GM23338 (cell line): ENCODE results near the gene ATG4B. TPM values are rescaled to one million over a fixed set of nuclear protein-coding genes. Genes with fewer than 3 reads are reported as not detected.
A peak's percentile ranks its signal among the peaks of the same experiment; 100 is the strongest.

Source experiments
- ATAC-seq: fragments of 200-7000 bp; cut with Tn5 transposase; 3 replicates; pipeline ENCODE4 v1.9.1; 2020
- DNase-seq: peaks from one replicate; pipeline ENCODE4 v3.0.0-alpha.2; 2015; ENCODE audit warnings: low spot score
- H2AFZ ChIP-seq: fragments of 200-600 bp; sonication (generic); 2 replicates; pipeline ENCODE4 v1.8.0; 2016; ENCODE audit warnings: antibody characterized with exemption, mild to moderate bottlenecking, moderate library complexity
- H3F3A ChIP-seq: fragments of 200-600 bp; sonication (generic); replicated peaks from 2 replicates; pipeline ENCODE4 v1.8.0; 2017; ENCODE audit warnings: antibody characterized with exemption, mixed run types, low read depth
- H3K27ac ChIP-seq: fragments of 200-600 bp; sonication (generic); 2 replicates; pipeline ENCODE4 v1.6.1; 2016; ENCODE audit warnings: low read depth
- H3K27me3 ChIP-seq: fragments of 200-600 bp; sonication (generic); 2 replicates; pipeline ENCODE4 v1.8.0; 2016; ENCODE audit warnings: mild to moderate bottlenecking, mixed run types, moderate library complexity; ENCODE audit not compliant: insufficient read depth
- H3K36me3 ChIP-seq: fragments of 200-600 bp; sonication (generic); 2 replicates; pipeline ENCODE4 v1.8.0; 2016; ENCODE audit warnings: mild to moderate bottlenecking; ENCODE audit not compliant: insufficient read depth
- H3K4me1 ChIP-seq: fragments of 200-600 bp; sonication (generic); 2 replicates; pipeline ENCODE4 v1.8.0; 2016; ENCODE audit warnings: mild to moderate bottlenecking, moderate library complexity; ENCODE audit not compliant: insufficient read depth
- H3K4me2 ChIP-seq: fragments of 200-600 bp; sonication (generic); 2 replicates; pipeline ENCODE4 v1.7.1; 2017; ENCODE audit warnings: mixed run types
- H3K4me3 ChIP-seq: fragments of 200-600 bp; sonication (generic); 2 replicates; pipeline ENCODE4 v1.6.1; 2016; ENCODE audit warnings: mixed run types
- H3K79me2 ChIP-seq: fragments of 200-600 bp; sonication (generic); replicated peaks from 2 replicates; pipeline ENCODE4 v1.8.0; 2017; ENCODE audit warnings: mild to moderate bottlenecking; ENCODE audit not compliant: insufficient read depth
- H3K9me2 ChIP-seq: fragments of 200-600 bp; sonication (generic); 2 replicates; pipeline ENCODE4 v1.8.0; 2017; ENCODE audit not compliant: insufficient read depth
- H4K20me1 ChIP-seq: fragments of 200-600 bp; sonication (generic); replicated peaks from 2 replicates; pipeline ENCODE4 v1.8.0; 2017; ENCODE audit warnings: mild to moderate bottlenecking; ENCODE audit not compliant: insufficient read depth
- H3K27ac Mint-ChIP-seq: 2 replicates; pipeline ENCODE4 v1.8.0; 2020; ENCODE audit warnings: inconsistent platforms, mild to moderate bottlenecking, moderate library complexity, mixed read lengths
- H3K27me3 Mint-ChIP-seq: 3 replicates; pipeline ENCODE4 v1.8.0; 2022; ENCODE audit warnings: low read depth, mild to moderate bottlenecking, moderate library complexity, mixed read lengths, inconsistent platforms; ENCODE audit not compliant: insufficient read depth, poor library complexity
- H3K36me3 Mint-ChIP-seq: 3 replicates; pipeline ENCODE4 v1.8.0; 2021; ENCODE audit warnings: low read depth, mild to moderate bottlenecking, inconsistent platforms, moderate library complexity, mixed read lengths
- H3K4me1 Mint-ChIP-seq: 3 replicates; pipeline ENCODE4 v1.8.0; 2020; ENCODE audit warnings: mild to moderate bottlenecking, inconsistent platforms, mixed read lengths
- H3K4me3 Mint-ChIP-seq: 3 replicates; pipeline ENCODE4 v1.8.0; 2021; ENCODE audit warnings: moderate library complexity, mild to moderate bottlenecking, inconsistent platforms, mixed read lengths
- H3K9me3 Mint-ChIP-seq: 3 replicates; pipeline ENCODE4 v1.8.0; 2020; ENCODE audit warnings: moderate library complexity, mild to moderate bottlenecking, inconsistent platforms, mixed read lengths
- EZH2phosphoT487 ChIP-seq: fragments of 200-600 bp; sonication (generic); IDR thresholded peaks from one replicate; pipeline ENCODE4 v1.8.1; 2018; ENCODE audit warnings: antibody characterized with exemption; ENCODE audit not compliant: unreplicated experiment
- STAT1 ChIP-seq: IDR thresholded peaks from one replicate; pipeline ENCODE4 v1.6.1; 2016; ENCODE audit warnings: antibody characterized with exemption; ENCODE audit not compliant: unreplicated experiment
- polyA plus RNA-seq: library from polyadenylated mRNA; unstranded; fragments of >200 nt; fragmentation: Nextera tagmentation; extraction: Ambion mirVana; gene quantifications from 2 replicates; pipeline ENCODE4 v1.2.1, GENCODE V29; 2016
- total RNA-seq: library from RNA; depleted of rRNA; stranded (reverse); fragments of >200 nt; shearing (Covaris generic); gene quantifications from 2 replicates; pipeline ENCODE4 v1.2.3, GENCODE V29; 2014
- TF ChIP-seq, protein P1 (sequence below): IDR thresholded peaks from one replicate; pipeline ENCODE4 v1.6.1; 2018; ENCODE audit warnings: antibody characterized with exemption; ENCODE audit not compliant: unreplicated experiment
- TF ChIP-seq, protein P2 (sequence below), 2 experiments: fragments of 200-600 bp in 1 of 2; sonication (generic) in 1 of 2; conservative IDR thresholded peaks; 2 replicates each; pipeline versions ENCODE4 v1.5.1 to v1.6.1; 2016 to 2017; ENCODE audit warnings: antibody characterized with exemption in 2 of 2, low read depth in 2 of 2, mild to moderate bottlenecking in 2 of 2, moderate library complexity in 1 of 2
- TF ChIP-seq, protein P3 (sequence below): fragments of 250-450 bp; sonication (Bioruptor Pico); IDR thresholded peaks from 2 replicates; pipeline ENCODE4 v1.5.0; 2020; ENCODE audit warnings: mild to moderate bottlenecking, moderate library complexity

ATG4B gene
- total and polyA plus RNA-seq, 2 experiments from 2014 or later = 102 to 104 TPM

DNA sequence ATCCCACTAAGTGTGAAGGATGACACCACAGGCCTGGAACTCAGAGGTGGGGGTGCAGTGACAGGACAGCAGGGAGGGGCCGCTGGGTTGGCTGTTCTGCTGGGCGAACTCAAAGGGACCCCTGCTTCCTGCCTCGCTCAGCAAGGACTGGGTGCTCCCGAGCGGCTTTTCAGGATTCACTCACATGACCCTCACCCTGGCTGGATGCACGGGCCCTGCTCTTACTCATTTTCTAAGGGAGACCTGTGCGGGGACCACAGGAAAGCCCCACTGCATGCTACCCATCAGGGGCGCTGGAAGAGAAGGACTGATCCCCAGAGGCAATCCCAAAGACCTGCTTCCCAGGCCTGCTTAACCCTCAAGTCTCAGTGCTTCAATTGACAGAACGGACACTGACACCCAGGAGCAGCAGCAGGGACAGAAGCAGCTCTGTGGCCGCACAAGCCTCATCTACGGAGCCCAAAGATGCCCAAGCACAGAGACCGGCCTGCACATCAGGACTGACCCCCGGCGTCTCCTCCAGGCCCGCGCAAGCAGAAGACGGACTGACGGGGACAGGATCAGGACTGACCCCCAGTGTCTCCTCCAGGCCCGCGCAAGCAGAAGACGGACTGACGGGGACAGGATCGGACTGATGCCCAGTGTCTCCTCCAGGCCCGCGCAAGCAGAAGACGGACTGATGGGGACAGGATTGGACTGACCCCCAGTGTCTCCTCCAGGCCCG is 30.2 kb upstream of the ATG4B start:
- no peak overlapping the region for H3K4me3 Mint-ChIP-seq
- peaks cover 15% of the 10 kb centered on the region; the same call in 2 of the 3 replicates for H3K36me3 Mint-ChIP-seq
- H3K9me2 ChIP-seq = no peaks in the 10 kb centered on the region
- no peak overlapping the region for H2AFZ ChIP-seq
- H3K27me3 Mint-ChIP-seq = peaks cover 9% of the 10 kb centered on the region
- H3K27me3 ChIP-seq = no peaks in the 10 kb centered on the region
- H3K36me3 ChIP-seq = no peaks in the 10 kb centered on the region; the same call in 1 of the 2 replicates
- no peak for TF ChIP-seq EZH2phosphoT487
- TF ChIP-seq, protein P1, sequence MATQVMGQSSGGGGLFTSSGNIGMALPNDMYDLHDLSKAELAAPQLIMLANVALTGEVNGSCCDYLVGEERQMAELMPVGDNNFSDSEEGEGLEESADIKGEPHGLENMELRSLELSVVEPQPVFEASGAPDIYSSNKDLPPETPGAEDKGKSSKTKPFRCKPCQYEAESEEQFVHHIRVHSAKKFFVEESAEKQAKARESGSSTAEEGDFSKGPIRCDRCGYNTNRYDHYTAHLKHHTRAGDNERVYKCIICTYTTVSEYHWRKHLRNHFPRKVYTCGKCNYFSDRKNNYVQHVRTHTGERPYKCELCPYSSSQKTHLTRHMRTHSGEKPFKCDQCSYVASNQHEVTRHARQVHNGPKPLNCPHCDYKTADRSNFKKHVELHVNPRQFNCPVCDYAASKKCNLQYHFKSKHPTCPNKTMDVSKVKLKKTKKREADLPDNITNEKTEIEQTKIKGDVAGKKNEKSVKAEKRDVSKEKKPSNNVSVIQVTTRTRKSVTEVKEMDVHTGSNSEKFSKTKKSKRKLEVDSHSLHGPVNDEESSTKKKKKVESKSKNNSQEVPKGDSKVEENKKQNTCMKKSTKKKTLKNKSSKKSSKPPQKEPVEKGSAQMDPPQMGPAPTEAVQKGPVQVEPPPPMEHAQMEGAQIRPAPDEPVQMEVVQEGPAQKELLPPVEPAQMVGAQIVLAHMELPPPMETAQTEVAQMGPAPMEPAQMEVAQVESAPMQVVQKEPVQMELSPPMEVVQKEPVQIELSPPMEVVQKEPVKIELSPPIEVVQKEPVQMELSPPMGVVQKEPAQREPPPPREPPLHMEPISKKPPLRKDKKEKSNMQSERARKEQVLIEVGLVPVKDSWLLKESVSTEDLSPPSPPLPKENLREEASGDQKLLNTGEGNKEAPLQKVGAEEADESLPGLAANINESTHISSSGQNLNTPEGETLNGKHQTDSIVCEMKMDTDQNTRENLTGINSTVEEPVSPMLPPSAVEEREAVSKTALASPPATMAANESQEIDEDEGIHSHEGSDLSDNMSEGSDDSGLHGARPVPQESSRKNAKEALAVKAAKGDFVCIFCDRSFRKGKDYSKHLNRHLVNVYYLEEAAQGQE = no peak
- TF ChIP-seq STAT1 = no peak
- TF ChIP-seq, protein P2, sequence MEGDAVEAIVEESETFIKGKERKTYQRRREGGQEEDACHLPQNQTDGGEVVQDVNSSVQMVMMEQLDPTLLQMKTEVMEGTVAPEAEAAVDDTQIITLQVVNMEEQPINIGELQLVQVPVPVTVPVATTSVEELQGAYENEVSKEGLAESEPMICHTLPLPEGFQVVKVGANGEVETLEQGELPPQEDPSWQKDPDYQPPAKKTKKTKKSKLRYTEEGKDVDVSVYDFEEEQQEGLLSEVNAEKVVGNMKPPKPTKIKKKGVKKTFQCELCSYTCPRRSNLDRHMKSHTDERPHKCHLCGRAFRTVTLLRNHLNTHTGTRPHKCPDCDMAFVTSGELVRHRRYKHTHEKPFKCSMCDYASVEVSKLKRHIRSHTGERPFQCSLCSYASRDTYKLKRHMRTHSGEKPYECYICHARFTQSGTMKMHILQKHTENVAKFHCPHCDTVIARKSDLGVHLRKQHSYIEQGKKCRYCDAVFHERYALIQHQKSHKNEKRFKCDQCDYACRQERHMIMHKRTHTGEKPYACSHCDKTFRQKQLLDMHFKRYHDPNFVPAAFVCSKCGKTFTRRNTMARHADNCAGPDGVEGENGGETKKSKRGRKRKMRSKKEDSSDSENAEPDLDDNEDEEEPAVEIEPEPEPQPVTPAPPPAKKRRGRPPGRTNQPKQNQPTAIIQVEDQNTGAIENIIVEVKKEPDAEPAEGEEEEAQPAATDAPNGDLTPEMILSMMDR (conservative IDR thresholded peaks at IDR 0.05; ENCODE audit: low read depth in 2 of 2) = no peak
- TF ChIP-seq, protein P3, sequence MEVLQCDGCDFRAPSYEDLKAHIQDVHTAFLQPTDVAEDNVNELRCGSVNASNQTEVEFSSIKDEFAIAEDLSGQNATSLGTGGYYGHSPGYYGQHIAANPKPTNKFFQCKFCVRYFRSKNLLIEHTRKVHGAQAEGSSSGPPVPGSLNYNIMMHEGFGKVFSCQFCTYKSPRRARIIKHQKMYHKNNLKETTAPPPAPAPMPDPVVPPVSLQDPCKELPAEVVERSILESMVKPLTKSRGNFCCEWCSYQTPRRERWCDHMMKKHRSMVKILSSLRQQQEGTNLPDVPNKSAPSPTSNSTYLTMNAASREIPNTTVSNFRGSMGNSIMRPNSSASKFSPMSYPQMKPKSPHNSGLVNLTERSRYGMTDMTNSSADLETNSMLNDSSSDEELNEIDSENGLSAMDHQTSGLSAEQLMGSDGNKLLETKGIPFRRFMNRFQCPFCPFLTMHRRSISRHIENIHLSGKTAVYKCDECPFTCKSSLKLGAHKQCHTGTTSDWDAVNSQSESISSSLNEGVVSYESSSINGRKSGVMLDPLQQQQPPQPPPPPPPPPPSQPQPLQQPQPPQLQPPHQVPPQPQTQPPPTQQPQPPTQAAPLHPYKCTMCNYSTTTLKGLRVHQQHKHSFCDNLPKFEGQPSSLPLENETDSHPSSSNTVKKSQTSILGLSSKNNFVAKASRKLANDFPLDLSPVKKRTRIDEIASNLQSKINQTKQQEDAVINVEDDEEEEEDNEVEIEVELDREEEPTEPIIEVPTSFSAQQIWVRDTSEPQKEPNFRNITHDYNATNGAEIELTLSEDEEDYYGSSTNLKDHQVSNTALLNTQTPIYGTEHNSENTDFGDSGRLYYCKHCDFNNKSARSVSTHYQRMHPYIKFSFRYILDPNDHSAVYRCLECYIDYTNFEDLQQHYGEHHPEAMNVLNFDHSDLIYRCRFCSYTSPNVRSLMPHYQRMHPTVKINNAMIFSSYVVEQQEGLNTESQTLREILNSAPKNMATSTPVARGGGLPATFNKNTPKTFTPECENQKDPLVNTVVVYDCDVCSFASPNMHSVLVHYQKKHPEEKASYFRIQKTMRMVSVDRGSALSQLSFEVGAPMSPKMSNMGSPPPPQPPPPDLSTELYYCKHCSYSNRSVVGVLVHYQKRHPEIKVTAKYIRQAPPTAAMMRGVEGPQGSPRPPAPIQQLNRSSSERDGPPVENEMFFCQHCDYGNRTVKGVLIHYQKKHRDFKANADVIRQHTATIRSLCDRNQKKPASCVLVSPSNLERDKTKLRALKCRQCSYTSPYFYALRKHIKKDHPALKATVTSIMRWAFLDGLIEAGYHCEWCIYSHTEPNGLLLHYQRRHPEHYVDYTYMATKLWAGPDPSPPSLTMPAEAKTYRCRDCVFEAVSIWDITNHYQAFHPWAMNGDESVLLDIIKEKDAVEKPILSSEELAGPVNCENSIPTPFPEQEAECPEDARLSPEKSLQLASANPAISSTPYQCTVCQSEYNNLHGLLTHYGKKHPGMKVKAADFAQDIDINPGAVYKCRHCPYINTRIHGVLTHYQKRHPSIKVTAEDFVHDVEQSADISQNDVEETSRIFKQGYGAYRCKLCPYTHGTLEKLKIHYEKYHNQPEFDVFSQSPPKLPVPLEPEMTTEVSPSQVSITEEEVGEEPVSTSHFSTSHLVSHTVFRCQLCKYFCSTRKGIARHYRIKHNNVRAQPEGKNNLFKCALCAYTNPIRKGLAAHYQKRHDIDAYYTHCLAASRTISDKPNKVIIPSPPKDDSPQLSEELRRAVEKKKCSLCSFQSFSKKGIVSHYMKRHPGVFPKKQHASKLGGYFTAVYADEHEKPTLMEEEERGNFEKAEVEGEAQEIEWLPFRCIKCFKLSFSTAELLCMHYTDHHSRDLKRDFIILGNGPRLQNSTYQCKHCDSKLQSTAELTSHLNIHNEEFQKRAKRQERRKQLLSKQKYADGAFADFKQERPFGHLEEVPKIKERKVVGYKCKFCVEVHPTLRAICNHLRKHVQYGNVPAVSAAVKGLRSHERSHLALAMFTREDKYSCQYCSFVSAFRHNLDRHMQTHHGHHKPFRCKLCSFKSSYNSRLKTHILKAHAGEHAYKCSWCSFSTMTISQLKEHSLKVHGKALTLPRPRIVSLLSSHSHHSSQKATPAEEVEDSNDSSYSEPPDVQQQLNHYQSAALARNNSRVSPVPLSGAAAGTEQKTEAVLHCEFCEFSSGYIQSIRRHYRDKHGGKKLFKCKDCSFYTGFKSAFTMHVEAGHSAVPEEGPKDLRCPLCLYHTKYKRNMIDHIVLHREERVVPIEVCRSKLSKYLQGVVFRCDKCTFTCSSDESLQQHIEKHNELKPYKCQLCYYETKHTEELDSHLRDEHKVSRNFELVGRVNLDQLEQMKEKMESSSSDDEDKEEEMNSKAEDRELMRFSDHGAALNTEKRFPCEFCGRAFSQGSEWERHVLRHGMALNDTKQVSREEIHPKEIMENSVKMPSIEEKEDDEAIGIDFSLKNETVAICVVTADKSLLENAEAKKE (CRISPR knock-in tag) = no peak
- DNase-seq (no peak), ATAC-seq (no peak)
- peak overlapping the region; percentile 41; the same call in 1 of the 2 replicates for H3K27ac Mint-ChIP-seq
- H4K20me1 ChIP-seq = 0 out of 2 replicates have a peak, but pooled peaks cover 2% of the 10 kb centered on the region
- no peaks in the 10 kb centered on the region for H3K4me1 ChIP-seq
- peaks cover 13% of the 10 kb centered on the region for H3K4me1 Mint-ChIP-seq
- no peaks in the 10 kb centered on the region for H3K9me3 Mint-ChIP-seq
- no peak overlapping the region for H3K4me3 ChIP-seq
- 0 out of 2 replicates have a peak, but pooled peaks cover 5% of the 10 kb centered on the region for H3F3A ChIP-seq
- H3K79me2 ChIP-seq = peaks cover 20% of the 10 kb centered on the region
- H3K27ac ChIP-seq = no peak overlapping the region
- no peak overlapping the region for H3K4me2 ChIP-seq
